Measurements from ENCODE around the gene GPR15. TPM values are rescaled to one million over a fixed set of nuclear protein-coding genes. Genes with fewer than 3 reads are reported as not detected.

GPR15 gene
- polyA plus RNA-seq, 5 donors, result not detected

Other genes with a start within 250 kb of the GPR15 start
- not detected for gene OR5H2, start 249.5 kb upstream of the GPR15 start, polyA plus RNA-seq (ENCODE audit: insufficient read depth in 1 of 5, insufficient read length in 5 of 5, low replicate concordance in 1 of 5)
- not detected for gene OR5K4, start 178.1 kb upstream of the GPR15 start, polyA plus RNA-seq (ENCODE audit: insufficient read depth in 1 of 5, insufficient read length in 5 of 5, low replicate concordance in 1 of 5)
- not detected for gene OR5K3, start 141.3 kb upstream of the GPR15 start, polyA plus RNA-seq (ENCODE audit: insufficient read depth in 1 of 5, insufficient read length in 5 of 5, low replicate concordance in 1 of 5)
- gene OR5K1, start 68.8 kb upstream of the GPR15 start, polyA plus RNA-seq (ENCODE audit: insufficient read depth in 1 of 5, insufficient read length in 5 of 5, low replicate concordance in 1 of 5), result not detected
- 1 to 10 TPM in 1 of 5 donors, under 1 TPM in 3, not detected in 1; 0.18 to 1.0 (median 0.68) TPM for gene OR5K2, start 34.3 kb upstream of the GPR15 start, polyA plus RNA-seq (ENCODE audit: insufficient read depth in 1 of 5, insufficient read length in 5 of 5, low replicate concordance in 1 of 5)
- 100 to 1,000 TPM; 110 to 191 (median 146) TPM for gene CLDND1, start 9.1 kb upstream of the GPR15 start, polyA plus RNA-seq (ENCODE audit: insufficient read depth in 1 of 5, insufficient read length in 5 of 5, low replicate concordance in 1 of 5)
- 10 to 100 TPM; 26.1 to 32.6 (median 30.1) TPM for gene CPOX, start 61.6 kb downstream of the GPR15 start, polyA plus RNA-seq (ENCODE audit: insufficient read depth in 1 of 5, insufficient read length in 5 of 5, low replicate concordance in 1 of 5)
- 10 to 100 TPM; 12.2 to 20.8 (median 17.2) TPM for gene ST3GAL6, start 231.4 kb downstream of the GPR15 start, polyA plus RNA-seq (ENCODE audit: insufficient read depth in 1 of 5, insufficient read length in 5 of 5, low replicate concordance in 1 of 5)

All from right lung (tissue), 5 donors.